CMK (cell line): Measurements from ENCODE around the gene ABCA3.
A peak's percentile ranks its signal among the peaks of the same experiment; 100 is the strongest.

Source experiments
- DNase-seq: peaks from one replicate; pipeline ENCODE4 v3.0.0-alpha.2; 2010; ENCODE audit warnings: low read depth

The ABCA3 gene

GRCh38 chr16:2350500-2350899 lies 10.0 kb upstream of the ABCA3 start:
- no peak for DNase-seq

GRCh38 chr16:2343211-2343610 lies 2.7 kb upstream of the ABCA3 start:
- no peak for DNase-seq

DNA sequence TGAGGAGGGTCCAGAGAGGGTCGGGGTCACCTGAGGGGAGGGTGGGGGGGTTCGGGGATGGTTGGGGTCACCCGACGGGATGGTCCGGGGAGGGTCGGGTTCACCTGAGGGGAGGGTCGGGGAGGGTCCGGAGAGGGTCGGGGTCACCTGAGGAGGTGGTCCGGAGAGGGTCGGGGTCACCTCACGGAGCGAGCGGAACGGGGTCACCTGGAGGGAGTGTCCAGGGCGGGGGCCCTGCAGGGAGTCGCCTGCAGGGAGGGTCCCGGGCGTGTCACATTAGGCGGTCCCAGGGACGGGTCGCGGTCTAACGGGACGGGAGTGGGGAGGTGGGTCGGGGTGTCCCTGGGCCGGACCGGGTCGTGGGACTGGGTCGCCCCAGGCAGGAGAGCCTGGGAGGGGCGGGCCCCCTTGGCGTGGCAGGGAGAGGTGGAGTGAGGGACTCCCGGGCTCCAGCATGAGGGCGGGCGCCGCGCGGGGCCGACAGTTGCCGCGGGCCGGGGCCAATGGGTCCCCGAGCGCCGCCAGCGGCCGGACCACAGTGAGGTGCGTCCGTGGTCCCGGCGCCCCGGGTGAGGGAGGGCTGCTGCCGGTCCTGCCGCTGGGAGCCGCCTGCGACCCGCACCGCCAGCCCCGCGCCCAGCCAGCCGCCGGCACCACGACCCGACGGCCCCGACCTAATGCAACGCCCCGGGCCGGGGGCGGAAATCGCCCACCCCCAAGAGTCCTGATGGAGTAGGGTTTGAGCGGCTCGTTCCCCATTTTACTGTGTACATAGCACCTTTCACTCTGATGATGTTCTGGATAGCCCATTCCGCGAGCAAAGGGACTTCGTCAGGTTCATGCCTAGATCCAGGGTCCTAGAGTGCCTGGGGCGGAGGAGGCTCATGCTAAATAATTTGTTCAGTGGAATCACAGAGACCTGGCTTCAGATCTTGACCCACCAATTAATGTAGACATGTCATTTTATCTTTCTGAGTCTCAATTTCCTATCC lies 1.2 kb upstream of the ABCA3 start:
- no peak for DNase-seq

DNA sequence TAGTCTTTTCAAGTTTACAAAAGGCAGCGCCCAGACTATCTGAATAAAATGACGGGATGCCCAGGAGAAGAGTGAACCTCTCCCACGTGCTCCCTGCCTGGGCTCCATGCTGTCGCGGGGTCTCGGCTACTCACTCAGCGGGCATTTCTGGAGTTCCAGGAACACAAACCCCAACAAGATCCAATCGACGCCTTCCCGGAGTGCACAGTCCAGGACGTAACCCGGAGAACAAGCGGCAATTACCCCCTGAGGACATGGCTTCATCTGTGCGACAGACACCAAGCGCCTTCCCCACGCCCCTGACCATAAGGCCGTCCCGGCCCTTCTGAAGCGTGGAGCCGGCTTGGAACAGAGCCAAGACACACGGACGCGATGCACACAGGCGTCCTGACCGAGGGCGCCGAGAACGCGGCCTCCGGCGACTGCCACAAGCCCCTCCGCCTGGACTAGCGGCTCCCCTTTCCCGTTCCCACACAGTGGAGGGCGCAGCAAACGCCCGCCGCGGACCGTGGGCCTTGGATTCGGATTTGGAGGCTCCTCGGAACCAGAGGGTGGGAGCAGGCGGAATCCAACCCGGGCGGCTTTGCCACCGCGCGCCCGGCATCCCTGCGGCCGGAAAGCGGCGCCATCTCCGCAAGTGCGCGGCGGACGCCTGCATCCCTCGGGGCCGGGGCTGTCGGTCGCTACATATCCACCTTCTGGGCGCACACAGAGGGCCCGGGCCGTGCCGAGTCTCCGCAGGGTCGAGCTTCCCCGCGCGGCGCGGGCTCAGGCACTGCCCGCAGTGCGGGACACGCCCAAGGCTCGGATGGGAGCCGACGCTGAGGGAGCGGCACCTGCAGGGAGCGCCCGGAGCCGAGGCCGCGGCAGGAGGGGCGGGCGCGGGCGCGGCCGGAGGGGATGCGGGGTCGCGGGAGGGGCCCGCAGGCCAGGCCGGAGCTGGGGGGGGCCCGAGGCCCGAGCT lies 725 bp downstream of the ABCA3 start:
- peak; percentile 14 for DNase-seq

DNA sequence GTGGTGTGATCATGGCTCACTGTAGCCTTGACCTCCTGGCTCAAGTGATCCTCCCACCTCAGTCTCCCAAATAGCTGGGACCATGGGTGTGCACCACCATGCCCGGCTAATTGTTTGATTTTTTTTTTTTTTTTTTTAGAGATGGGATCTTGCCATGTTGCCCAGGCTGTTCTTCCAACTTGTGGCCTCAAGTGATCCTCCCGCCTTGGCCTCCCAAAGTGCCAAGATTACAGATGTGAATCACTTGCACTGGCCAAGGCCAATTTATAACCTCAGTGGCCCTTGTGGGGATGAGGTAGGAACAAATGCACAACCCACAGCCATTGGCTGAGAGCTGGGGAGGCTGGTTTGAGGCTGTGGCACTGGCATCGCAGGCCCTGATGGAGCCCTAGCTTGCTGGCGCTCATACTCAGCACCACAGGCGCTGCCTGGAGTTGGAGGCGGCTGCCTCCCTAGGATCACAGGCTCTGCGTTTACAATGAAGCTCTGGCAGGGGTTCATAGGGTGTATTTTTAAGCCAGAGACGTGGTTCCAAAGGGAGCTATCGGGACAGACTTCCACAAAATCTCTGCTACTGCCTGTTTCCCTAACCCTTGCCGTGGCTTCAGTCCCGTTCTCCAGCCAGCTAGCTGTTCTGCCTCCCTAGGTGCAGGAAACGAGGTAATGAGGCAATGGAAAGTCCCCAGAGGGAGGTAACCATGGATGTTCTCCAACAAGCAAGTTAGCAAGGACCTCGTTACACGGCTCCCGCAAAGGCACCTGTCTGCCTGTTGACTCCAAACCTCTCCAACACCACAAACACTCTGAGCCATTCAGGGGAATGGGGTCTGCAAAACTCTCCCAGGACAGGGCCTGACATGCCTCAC lies 2.9 kb downstream of the ABCA3 start:
- DNase-seq = no peak

- DNase-seq = no peak
These were observed 5.1 kb downstream of the ABCA3 start for GRCh38 chr16:2335286-2335895.

DNA sequence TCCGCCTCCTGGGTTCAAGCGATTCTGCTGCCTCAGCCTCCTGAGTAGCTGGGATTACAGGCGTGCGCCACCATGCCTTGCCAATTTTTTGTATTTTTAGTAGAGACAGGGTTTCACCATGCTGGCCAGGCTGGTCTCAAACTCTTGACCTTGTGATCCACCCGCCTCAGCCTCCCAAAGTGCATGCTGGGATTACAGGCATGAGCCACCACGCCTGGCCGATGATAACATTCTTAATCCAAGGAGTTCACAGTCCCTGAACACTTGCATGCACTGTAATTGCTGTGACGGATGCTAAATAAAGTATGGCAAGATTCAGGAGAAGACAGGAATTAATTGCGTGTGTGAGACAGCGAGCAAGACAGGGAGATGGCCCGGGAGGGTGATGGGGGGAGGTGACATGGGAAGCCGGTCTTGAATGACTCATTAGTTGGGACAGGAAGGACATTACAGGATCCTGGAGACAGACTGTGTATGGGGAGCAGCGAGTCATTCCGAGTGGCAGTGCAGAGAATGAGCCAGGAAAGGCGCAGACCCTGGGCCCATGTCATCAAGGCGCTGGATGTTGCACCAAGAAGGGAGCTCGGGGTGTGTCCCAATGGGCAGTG lies 6.7 kb downstream of the ABCA3 start:
- DNase-seq = no peak

DNA sequence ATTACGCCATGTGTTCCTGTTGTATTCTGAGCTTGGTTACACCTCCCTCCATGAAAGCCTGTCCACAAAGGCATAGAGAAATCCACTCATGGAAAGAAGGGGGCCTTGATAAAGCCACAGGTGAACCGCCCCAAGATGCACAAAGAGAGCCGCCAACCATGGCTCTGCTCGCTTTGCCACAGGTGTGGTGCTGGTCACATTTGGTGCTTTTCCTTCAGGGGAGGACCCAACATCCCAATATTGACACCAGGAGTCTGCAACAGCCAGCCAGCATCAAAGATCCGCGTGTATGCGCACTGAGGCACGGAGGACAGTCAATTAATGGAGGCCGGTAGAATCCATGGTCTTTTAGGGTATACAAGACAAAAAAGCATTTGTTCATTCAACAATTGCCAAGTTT lies 7.3 kb downstream of the ABCA3 start:
- DNase-seq = no peak

DNA sequence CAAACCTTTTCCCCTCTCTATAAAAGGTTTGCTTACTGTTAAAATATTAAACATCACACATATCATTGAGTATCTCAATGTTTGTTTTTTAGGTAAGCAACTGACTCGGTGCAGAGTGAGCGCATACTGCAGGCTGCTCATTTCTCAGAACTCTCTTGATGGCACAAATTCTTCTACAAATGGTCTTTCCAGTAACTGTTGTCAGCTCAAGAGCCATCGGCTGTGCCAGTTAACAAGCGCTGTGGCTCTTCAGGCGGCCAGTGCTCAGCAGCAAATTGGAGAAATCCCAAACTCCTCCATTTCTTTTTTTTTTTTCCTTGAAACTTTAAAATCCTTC lies 8.6 kb downstream of the ABCA3 start:
- DNase-seq = no peak

GRCh38 chr16:2331199-2331930 lies 9.2 kb downstream of the ABCA3 start:
- DNase-seq = no peak

- no peak for DNase-seq
These were observed 11.0 kb downstream of the ABCA3 start for GRCh38 chr16:2329532-2329931.

DNA sequence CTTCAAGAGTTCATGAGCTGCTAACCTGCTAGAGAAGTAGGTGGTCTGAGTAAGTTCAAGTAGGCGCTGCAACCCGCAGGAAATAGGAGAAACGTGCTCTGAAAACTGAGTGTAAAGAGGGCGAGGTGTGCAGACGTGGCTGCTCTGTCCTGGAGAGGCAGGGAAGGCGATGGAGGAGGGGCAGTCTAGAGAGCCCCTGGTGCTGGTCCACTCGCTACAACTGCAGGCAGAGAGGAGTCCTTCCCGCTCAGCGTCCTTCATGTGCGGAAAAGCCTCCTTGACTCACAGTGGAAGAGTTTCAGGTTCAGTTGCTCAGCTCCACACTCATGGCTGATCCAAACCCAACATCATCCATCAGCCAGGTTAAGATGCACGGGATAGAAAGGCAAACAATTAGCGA lies 12.1 kb downstream of the ABCA3 start:
- DNase-seq = no peak

DNA sequence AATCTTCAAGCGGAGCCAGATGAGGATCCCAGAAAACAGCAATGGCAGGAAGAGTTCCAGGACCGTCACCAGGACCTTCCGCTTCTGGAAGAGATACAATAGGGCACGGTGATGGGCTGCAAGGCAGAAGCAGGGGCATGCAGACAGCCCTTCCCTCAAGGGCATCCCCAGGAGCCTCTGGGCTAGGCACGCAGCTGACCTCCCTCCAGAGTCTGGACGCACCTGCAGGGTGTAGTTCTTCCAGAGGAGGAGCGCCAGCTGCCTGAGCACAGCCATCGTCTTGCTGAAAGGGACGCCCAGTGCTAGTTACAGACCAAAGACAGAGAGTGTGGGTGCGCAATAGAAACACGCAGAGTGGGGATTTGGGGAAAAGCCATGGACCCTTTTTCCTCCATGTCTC lies 14.3 kb downstream of the ABCA3 start:
- no peak for DNase-seq

DNA sequence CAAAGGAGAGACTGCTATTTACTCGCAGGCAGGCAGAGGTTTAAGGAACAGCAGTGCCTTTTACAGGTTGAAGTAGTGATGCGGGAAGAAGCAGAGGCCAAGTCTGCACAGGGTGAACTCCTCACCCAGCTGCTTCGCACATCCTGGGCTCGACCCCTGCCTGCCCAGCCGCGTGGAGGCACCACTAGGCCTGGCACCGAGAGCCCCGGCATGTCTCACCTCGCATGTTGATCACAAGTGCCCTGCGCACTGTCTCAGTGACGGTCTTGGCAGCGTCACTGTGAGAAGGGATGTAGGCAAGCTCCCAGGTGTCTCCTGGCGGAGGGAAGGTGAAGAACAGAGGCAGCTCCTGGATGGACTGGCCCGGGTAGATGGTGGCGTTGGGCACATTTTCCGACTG lies 14.7 kb downstream of the ABCA3 start:
- no peak for DNase-seq

DNA sequence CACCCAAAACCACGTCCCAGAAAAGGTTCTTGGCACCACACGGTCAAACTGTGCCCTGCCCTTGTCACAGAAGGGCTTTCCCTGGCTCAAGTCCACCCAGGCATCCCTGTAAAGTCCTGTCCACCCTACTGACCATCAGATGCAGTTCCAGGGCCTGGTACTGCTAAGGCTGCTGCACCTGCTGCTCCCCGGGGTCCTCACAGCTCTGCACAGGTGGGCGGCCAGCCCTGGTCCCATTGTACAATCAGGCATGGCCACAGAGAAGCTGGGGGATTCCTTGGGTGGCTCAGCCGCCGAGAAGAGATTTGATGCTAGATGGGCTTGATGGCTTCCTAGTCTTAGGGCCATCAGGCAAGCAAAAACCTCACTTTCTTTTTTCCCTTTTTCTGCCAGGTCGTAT lies 15.3 kb downstream of the ABCA3 start:
- no peak for DNase-seq

- no peak for DNase-seq
These were observed 16.1 kb downstream of the ABCA3 start for GRCh38 chr16:2324296-2324859.

- DNase-seq = no peak
These were observed 16.8 kb downstream of the ABCA3 start for GRCh38 chr16:2323701-2324100.

- DNase-seq = no peak
These were observed 20.9 kb downstream of the ABCA3 start for GRCh38 chr16:2319606-2320005.

DNA sequence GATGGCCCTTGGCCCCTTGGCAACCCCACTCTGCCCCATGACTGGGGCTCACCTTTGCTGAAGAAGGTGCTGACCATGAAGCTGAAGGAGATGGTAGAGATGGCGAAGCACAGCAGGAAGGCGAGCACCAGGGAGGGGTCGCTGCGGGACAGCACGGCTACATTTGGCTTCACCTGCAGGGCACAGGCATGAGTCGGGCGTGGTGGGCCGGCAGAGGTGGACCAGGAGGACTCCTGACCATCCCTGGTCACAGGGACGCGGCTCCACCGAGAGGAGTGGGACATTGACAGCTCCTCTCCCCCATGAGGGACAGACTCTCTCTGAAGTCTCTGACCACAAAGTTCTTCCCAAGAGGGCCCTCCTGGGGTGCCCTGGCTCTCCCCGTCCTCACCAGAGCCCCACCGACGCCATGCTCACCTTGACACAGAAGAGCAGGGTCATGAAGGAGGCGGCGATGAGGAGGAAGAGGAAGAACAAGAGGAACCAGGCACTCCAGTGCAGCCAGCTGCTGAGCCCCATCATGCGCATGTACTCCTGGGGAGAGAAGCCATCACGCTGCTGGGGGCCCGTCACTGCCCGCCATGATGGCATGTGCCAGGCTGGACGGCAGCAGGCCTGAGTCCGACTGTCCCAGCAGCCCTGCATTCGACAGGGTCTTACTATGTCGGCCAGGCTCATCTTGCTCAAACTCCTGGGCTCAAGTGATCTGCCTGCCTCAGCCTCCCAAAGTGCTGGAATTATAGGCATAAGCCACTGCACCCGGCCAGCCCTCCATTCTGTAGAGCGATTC lies 23.1 kb downstream of the ABCA3 start:
- no peak for DNase-seq
